Measurements from ENCODE around the gene EFCC1.

DNA sequence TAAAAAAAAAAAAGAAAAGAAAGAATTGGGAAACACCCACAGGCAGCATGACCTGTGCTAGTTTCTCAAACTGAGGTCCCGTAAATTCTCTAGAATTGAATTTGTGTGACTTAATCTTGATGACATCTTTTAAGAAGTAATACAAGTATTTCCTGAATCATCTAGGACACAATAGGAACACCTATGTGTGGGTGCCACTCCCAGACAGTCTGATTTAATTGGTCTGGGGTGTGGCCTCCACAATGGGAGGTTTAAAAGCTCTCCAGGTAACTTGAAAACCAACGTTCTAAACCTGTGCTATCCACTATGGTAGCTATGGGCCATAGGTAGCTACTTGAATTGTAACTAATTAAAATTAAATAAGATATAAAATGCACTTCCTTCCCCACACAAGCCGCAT is 35.3 kb upstream of the EFCC1 start:
- TF ChIP-seq, protein P1, sequence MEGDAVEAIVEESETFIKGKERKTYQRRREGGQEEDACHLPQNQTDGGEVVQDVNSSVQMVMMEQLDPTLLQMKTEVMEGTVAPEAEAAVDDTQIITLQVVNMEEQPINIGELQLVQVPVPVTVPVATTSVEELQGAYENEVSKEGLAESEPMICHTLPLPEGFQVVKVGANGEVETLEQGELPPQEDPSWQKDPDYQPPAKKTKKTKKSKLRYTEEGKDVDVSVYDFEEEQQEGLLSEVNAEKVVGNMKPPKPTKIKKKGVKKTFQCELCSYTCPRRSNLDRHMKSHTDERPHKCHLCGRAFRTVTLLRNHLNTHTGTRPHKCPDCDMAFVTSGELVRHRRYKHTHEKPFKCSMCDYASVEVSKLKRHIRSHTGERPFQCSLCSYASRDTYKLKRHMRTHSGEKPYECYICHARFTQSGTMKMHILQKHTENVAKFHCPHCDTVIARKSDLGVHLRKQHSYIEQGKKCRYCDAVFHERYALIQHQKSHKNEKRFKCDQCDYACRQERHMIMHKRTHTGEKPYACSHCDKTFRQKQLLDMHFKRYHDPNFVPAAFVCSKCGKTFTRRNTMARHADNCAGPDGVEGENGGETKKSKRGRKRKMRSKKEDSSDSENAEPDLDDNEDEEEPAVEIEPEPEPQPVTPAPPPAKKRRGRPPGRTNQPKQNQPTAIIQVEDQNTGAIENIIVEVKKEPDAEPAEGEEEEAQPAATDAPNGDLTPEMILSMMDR (IDR thresholded peaks at IDR 0.05): no peak
- TF ChIP-seq EP300 (IDR thresholded peaks at IDR 0.05): no peak
- TF ChIP-seq POLR2A (IDR thresholded peaks at IDR 0.05): no peak

Data from sigmoid colon (tissue), 4 donors.